ENCODE measurements around the gene MOB4. TPM values are rescaled to one million over a fixed set of nuclear protein-coding genes. Genes with fewer than 3 reads are reported as not detected.

The MOB4 gene
- total and polyA plus RNA-seq, 2 experiments from 2014 or later, result 68.2 to 87.0 TPM

GRCh38 chr2:197502201-197502600 lies 13.7 kb upstream of the MOB4 start:
- Histone ChIP-seq H3K79me2 (replicated peaks; ENCODE audit: insufficient read depth) (peaks cover 59% of the 10 kb centered on the region), H3F3A (replicated peaks; ENCODE audit: low read depth) (peaks cover 17% of the 10 kb centered on the region; the same call in 1 of the 2 replicates), H2AFZ (no peak overlapping the region), H3K9me2 (ENCODE audit: insufficient read depth) (no peaks in the 10 kb centered on the region), H3K4me1 (ENCODE audit: insufficient read depth) (peaks cover 19% of the 10 kb centered on the region), H3K27ac (ENCODE audit: low read depth) (peak overlapping the region; percentile 48), H3K4me2 (peak overlapping the region; percentile 94), H3K4me3 (peak overlapping the region; percentile 84), H3K27me3 (ENCODE audit: insufficient read depth) (no peaks in the 10 kb centered on the region), H4K20me1 (replicated peaks; ENCODE audit: insufficient read depth) (peaks cover 21% of the 10 kb centered on the region), H3K36me3 (ENCODE audit: insufficient read depth) (peaks cover 36% of the 10 kb centered on the region)
- Mint-ChIP-seq H3K9me3 (peaks cover 9% of the 10 kb centered on the region; the same call in 2 of the 3 replicates), H3K27me3 (ENCODE audit: insufficient read depth, low read depth, poor library complexity) (peaks cover 5% of the 10 kb centered on the region), H3K4me1 (peaks cover 22% of the 10 kb centered on the region), H3K4me3 (peak overlapping the region; percentile 96), H3K36me3 (ENCODE audit: low read depth) (peaks cover 71% of the 10 kb centered on the region), H3K27ac (no peak overlapping the region)
- no peak for ATAC-seq
- DNase-seq (ENCODE audit: low spot score), result no peak
- TF ChIP-seq ZNF462 (CRISPR knock-in tag; IDR thresholded peaks at IDR 0.05), result no peak
- TF ChIP-seq, protein P1, sequence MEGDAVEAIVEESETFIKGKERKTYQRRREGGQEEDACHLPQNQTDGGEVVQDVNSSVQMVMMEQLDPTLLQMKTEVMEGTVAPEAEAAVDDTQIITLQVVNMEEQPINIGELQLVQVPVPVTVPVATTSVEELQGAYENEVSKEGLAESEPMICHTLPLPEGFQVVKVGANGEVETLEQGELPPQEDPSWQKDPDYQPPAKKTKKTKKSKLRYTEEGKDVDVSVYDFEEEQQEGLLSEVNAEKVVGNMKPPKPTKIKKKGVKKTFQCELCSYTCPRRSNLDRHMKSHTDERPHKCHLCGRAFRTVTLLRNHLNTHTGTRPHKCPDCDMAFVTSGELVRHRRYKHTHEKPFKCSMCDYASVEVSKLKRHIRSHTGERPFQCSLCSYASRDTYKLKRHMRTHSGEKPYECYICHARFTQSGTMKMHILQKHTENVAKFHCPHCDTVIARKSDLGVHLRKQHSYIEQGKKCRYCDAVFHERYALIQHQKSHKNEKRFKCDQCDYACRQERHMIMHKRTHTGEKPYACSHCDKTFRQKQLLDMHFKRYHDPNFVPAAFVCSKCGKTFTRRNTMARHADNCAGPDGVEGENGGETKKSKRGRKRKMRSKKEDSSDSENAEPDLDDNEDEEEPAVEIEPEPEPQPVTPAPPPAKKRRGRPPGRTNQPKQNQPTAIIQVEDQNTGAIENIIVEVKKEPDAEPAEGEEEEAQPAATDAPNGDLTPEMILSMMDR (conservative IDR thresholded peaks at IDR 0.05; ENCODE audit: low read depth in 2 of 2), result no peak
- TF ChIP-seq NANOG (IDR thresholded peaks at IDR 0.05; ENCODE audit: borderline replicate concordance), result no peak
- TF ChIP-seq ZNF114 (CRISPR knock-in tag; IDR thresholded peaks at IDR 0.05), result no peak
- no peak for TF ChIP-seq REST (IDR thresholded peaks at IDR 0.05; ENCODE audit: unreplicated experiment)
- TF ChIP-seq JUNB (IDR thresholded peaks at IDR 0.05; ENCODE audit: unreplicated experiment), result no peak
- no peak for TF ChIP-seq CREB1 (CRISPR knock-in tag; IDR thresholded peaks at IDR 0.05; ENCODE audit: low read depth)
- no peak for TF ChIP-seq STAT1 (IDR thresholded peaks at IDR 0.05; ENCODE audit: unreplicated experiment)
- TF ChIP-seq EZH2 (IDR thresholded peaks at IDR 0.05; ENCODE audit: low read depth, unreplicated experiment), result no peak
- TF ChIP-seq ZNF331 (CRISPR knock-in tag; IDR thresholded peaks at IDR 0.05; ENCODE audit: low read depth), result no peak
- no peak for TF ChIP-seq EZH2phosphoT487 (IDR thresholded peaks at IDR 0.05; ENCODE audit: unreplicated experiment)
- no peak for TF ChIP-seq POLR2AphosphoS5 (IDR thresholded peaks at IDR 0.05; ENCODE audit: low read depth)

Measured in GM23338 (cell line).